ENCODE data around the gene AKAP10. TPM values are rescaled to one million over a fixed set of nuclear protein-coding genes. Genes with fewer than 3 reads are reported as not detected.
"Not testable (repeated sequence)": the region's sequence is repeated elsewhere in the genome, so short reads cannot be mapped to it uniquely, and the experiment has no call there.

AKAP10 gene
- total and polyA plus RNA-seq, 8 donors, result 27.9 to 35.2 (median 32.3) TPM

GRCh38 chr17:19904412-19904811, 73.2 kb downstream of the AKAP10 start:
- no peak for ATAC-seq
- peaks cover 0 to 99% of the 10 kb centered on the region in 2 donors for H3K36me3 ChIP-seq
- intact Hi-C loops (cut with DNase I), result no loop called here
- no peaks in the 10 kb centered on the region for H3K27me3 ChIP-seq
- H3K4me3 ChIP-seq, result no peak overlapping the region
- H3K4me1 ChIP-seq, result peaks cover 14 to 15% of the 10 kb centered on the region in 2 donors
- no peaks in the 10 kb centered on the region for H3K9me3 ChIP-seq
- DNase-seq, result no peak
- H3K27ac ChIP-seq, result peak overlapping the region; percentile 34 to 58
- TF ChIP-seq CTCF (IDR thresholded peaks at IDR 0.05), result no peak

- H3K4me1 ChIP-seq, result peaks cover 15 to 25% of the 10 kb centered on the region in 2 donors
- ATAC-seq (peak; percentile 11), DNase-seq (no peak)
- no peaks in the 10 kb centered on the region for H3K9me3 ChIP-seq
- peaks cover 0 to 66% of the 10 kb centered on the region in 2 donors for H3K36me3 ChIP-seq
- H3K27me3 ChIP-seq, result no peaks in the 10 kb centered on the region
- no peak overlapping the region for H3K4me3 ChIP-seq
- intact Hi-C loops (cut with DNase I), result no loop called here
- H3K27ac ChIP-seq, result peak overlapping the region in 1 of 2 donors; percentile 11
- no peak for TF ChIP-seq CTCF (IDR thresholded peaks at IDR 0.05)
Measured at GRCh38 chr17:19900809-19901208, 76.8 kb downstream of the AKAP10 start.

- intact Hi-C loops (cut with DNase I), result no loop called here
- Histone ChIP-seq H3K36me3 (peaks cover 0 to 37% of the 10 kb centered on the region in 2 donors), H3K9me3 (no peaks in the 10 kb centered on the region), H3K4me1 (peaks cover 2 to 12% of the 10 kb centered on the region in 2 donors), H3K27me3 (no peaks in the 10 kb centered on the region), H3K4me3 (no peak overlapping the region), H3K27ac (peak overlapping the region in 1 of 2 donors; percentile 7)
- DNase-seq, result no peak
- no peak for TF ChIP-seq CTCF (IDR thresholded peaks at IDR 0.05)
- peak; percentile 5 for ATAC-seq
Measured at GRCh38 chr17:19897903-19898302, 79.7 kb downstream of the AKAP10 start.

- Histone ChIP-seq H3K9me3 (no peaks in the 10 kb centered on the region), H3K36me3 (peaks cover 0 to 31% of the 10 kb centered on the region in 2 donors), H3K27ac (peak overlapping the region in 1 of 2 donors; percentile 7), H3K4me3 (no peak overlapping the region), H3K27me3 (no peaks in the 10 kb centered on the region), H3K4me1 (peaks cover 0 to 12% of the 10 kb centered on the region in 2 donors)
- DNase-seq (no peak), ATAC-seq (peak; percentile 51)
- TF ChIP-seq CTCF (IDR thresholded peaks at IDR 0.05), result no peak
- intact Hi-C loops (cut with DNase I), result no loop called here
Measured at GRCh38 chr17:19897090-19897837, 80.4 kb downstream of the AKAP10 start.

- no peak overlapping the region for H3K27ac ChIP-seq
- no peak overlapping the region for H3K4me3 ChIP-seq
- peaks cover 0 to 25% of the 10 kb centered on the region in 2 donors for H3K36me3 ChIP-seq
- no peak for TF ChIP-seq CTCF (IDR thresholded peaks at IDR 0.05)
- intact Hi-C loops (cut with DNase I), result no loop called here
- ATAC-seq, result no peak
- H3K9me3 ChIP-seq, result no peaks in the 10 kb centered on the region
- peaks cover 0 to 12% of the 10 kb centered on the region in 2 donors for H3K4me1 ChIP-seq
- DNase-seq, result no peak
- no peaks in the 10 kb centered on the region for H3K27me3 ChIP-seq
Measured at GRCh38 chr17:19896679-19897078, 80.9 kb downstream of the AKAP10 start.

- H3K36me3 ChIP-seq; H3K4me1 ChIP-seq; H3K9me3 ChIP-seq; H3K27ac ChIP-seq; H3K27me3 ChIP-seq; H3K4me3 ChIP-seq; intact Hi-C loops (cut with DNase I): not testable (repeated sequence)
- DNase-seq (peak in 1 of 4 donors; percentile 44), ATAC-seq (peak; percentile 41)
Measured at GRCh38 chr17:19890554-19890953, 87.1 kb downstream of the AKAP10 start.

- H3K9me3 ChIP-seq; H3K27ac ChIP-seq; H3K36me3 ChIP-seq; H3K27me3 ChIP-seq; H3K4me1 ChIP-seq; intact Hi-C loops (cut with DNase I); H3K4me3 ChIP-seq; ATAC-seq; DNase-seq: not testable (repeated sequence)
Measured at GRCh38 chr17:19890001-19890400, 87.6 kb downstream of the AKAP10 start.
